K562 (cell line): Measurements from ENCODE around the gene PKLR. TPM values are rescaled to one million over a fixed set of nuclear protein-coding genes. Genes with fewer than 3 reads are reported as not detected.
A peak's percentile ranks its signal among the peaks of the same experiment; 100 is the strongest.

Source experiments
- ELF4 ChIP-seq: fragments of 450-650 bp; formaldehyde crosslinking; IDR thresholded peaks from 2 replicates; pipeline ENCODE4 v1.4.0; 2022; ENCODE audit warnings: missing genetic modification characterization
- L3MBTL2 ChIP-seq: fragments of 450-650 bp; IDR thresholded peaks from 2 replicates; pipeline ENCODE4 v1.6.1; 2016; ENCODE audit warnings: mild to moderate bottlenecking, moderate library complexity
- YBX1 ChIP-seq: fragments of 450-650 bp; IDR thresholded peaks from 2 replicates; pipeline ENCODE4 v1.7.1; 2016; ENCODE audit warnings: mild to moderate bottlenecking
- ZNF431 ChIP-seq: sonication (generic); formaldehyde crosslinking; IDR thresholded peaks from 2 replicates; pipeline ENCODE4 v1.8.0; 2022; ENCODE audit warnings: mild to moderate bottlenecking, missing genetic modification reagents
- polyA plus RNA-seq, 8 experiments: library from polyadenylated mRNA; depleted of rRNA in 4 of 8; stranded (reverse) in 5 of 8; unstranded in 3 of 8; fragments of >200 nt; fragmentation: Nextera tagmentation in 2 of 8; fragmentation: Illumina TruSeq in 1 of 8; extraction: Ambion mirVana in 2 of 8; extraction: Trizol in 1 of 8; gene quantifications; 2 replicates each; pipeline versions ENCODE4 v1.2.1 to v1.2.3, GENCODE V29; 2011 to 2014; ENCODE audit warnings: inconsistent platforms in 1 of 8, missing spikeins in 1 of 8
- total RNA-seq, 7 experiments: library from RNA; depleted of rRNA in 6 of 7; stranded (reverse); fragments of >200 nt in 6 of 7; fragmentation: Illumina TruSeq in 2 of 7; extraction: Trizol in 2 of 7; gene quantifications; 2 replicates each; pipeline versions ENCODE4 v1.2.1 to v1.2.3, GENCODE V29; 2011 to 2021; ENCODE audit warnings: low replicate concordance in 1 of 7
- TF ChIP-seq, protein P1 (sequence below): fragments of 250-450 bp; sonication (Bioruptor Pico); IDR thresholded peaks from 2 replicates; pipeline ENCODE4 v1.9.0; 2021; ENCODE audit warnings: mild to moderate bottlenecking, inconsistent platforms
- TF ChIP-seq, protein P2 (sequence below): fragments of 150-350 bp; conservative IDR thresholded peaks from 2 replicates; pipeline ENCODE4 v1.6.1; 2014; ENCODE audit warnings: low read length

Gene PKLR
- total and polyA plus RNA-seq, 9 of the 15 experiments (the other 6 are each of a cell fraction or from before 2014, with no cell fraction given) = 10.7 to 78.4 (median 38.2) TPM

DNA sequence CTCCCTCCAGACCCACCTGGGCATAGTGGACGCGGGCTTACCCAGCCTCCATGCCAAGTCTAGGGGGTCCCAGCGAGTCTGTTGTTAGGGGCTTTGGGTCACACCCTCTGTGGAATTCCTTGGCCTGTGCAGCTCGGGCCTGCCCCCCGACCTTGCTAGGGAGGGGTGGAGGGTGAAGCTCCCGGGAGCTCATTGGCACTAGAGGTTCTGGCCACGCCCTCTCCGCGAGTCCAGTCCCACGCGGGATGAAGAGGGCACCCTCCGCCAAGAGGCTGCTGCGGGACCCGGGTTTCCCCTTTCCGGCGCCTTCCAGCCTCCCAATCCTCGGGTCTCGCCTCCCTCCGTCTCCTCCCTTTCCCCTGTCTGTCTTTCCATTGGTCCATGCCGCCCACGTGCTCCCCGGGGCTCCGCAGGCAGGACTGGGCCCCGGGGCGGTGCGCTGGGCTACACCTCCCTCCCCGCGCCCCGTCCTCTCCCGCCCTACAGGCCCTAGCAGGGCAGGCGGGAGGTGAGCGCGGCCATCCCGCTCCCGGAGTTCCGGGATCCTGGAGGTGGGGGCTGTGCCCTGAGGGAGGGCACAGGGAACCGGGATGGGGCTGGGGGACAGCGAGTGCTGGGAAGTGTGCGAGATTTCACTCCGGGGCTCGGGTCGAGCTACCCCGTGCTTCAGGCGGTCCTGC is 22.9 kb upstream of the PKLR start (continued):
- TF ChIP-seq, protein P1, sequence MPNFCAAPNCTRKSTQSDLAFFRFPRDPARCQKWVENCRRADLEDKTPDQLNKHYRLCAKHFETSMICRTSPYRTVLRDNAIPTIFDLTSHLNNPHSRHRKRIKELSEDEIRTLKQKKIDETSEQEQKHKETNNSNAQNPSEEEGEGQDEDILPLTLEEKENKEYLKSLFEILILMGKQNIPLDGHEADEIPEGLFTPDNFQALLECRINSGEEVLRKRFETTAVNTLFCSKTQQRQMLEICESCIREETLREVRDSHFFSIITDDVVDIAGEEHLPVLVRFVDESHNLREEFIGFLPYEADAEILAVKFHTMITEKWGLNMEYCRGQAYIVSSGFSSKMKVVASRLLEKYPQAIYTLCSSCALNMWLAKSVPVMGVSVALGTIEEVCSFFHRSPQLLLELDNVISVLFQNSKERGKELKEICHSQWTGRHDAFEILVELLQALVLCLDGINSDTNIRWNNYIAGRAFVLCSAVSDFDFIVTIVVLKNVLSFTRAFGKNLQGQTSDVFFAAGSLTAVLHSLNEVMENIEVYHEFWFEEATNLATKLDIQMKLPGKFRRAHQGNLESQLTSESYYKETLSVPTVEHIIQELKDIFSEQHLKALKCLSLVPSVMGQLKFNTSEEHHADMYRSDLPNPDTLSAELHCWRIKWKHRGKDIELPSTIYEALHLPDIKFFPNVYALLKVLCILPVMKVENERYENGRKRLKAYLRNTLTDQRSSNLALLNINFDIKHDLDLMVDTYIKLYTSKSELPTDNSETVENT (CRISPR knock-in tag) = peak; percentile 72
- TF ChIP-seq, protein P2, sequence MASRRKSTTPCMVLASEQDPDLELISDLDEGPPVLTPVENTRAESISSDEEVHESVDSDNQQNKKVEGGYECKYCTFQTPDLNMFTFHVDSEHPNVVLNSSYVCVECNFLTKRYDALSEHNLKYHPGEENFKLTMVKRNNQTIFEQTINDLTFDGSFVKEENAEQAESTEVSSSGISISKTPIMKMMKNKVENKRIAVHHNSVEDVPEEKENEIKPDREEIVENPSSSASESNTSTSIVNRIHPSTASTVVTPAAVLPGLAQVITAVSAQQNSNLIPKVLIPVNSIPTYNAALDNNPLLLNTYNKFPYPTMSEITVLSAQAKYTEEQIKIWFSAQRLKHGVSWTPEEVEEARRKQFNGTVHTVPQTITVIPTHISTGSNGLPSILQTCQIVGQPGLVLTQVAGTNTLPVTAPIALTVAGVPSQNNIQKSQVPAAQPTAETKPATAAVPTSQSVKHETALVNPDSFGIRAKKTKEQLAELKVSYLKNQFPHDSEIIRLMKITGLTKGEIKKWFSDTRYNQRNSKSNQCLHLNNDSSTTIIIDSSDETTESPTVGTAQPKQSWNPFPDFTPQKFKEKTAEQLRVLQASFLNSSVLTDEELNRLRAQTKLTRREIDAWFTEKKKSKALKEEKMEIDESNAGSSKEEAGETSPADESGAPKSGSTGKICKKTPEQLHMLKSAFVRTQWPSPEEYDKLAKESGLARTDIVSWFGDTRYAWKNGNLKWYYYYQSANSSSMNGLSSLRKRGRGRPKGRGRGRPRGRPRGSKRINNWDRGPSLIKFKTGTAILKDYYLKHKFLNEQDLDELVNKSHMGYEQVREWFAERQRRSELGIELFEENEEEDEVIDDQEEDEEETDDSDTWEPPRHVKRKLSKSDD = no peak
- TF ChIP-seq L3MBTL2 (peak; percentile 56), ZNF431 (no peak), ELF4 (no peak), YBX1 (no peak)
